Ishikawa (cell line): ENCODE results near the gene PROC.

Experiments
- CEBPB ChIP-seq: IDR thresholded peaks from 2 replicates; pipeline ENCODE4 v1.6.1; 2012
- CREB1 ChIP-seq: IDR thresholded peaks from 2 replicates; pipeline ENCODE4 v1.6.1; 2012; ENCODE audit warnings: low read depth
- EGR1 ChIP-seq: IDR thresholded peaks from 2 replicates; pipeline ENCODE4 v1.6.1; 2012
- EP300 ChIP-seq: IDR thresholded peaks from 2 replicates; pipeline ENCODE4 v1.6.1; 2012; ENCODE audit warnings: borderline replicate concordance
- FOXM1 ChIP-seq: IDR thresholded peaks from 2 replicates; pipeline ENCODE4 v1.6.1; 2012; ENCODE audit warnings: low read depth, borderline replicate concordance
- NFIC ChIP-seq: IDR thresholded peaks from 2 replicates; pipeline ENCODE4 v1.6.1; 2012
- RAD21 ChIP-seq: IDR thresholded peaks from 2 replicates; pipeline ENCODE4 v1.6.1; 2012; ENCODE audit warnings: low read depth
- TAF1 ChIP-seq: IDR thresholded peaks from 2 replicates; pipeline ENCODE4 v1.6.1; 2012; ENCODE audit warnings: low read depth, mild to moderate bottlenecking
- TCF12 ChIP-seq: IDR thresholded peaks from 2 replicates; pipeline ENCODE4 v1.6.1; 2012; ENCODE audit warnings: low read depth
- TEAD4 ChIP-seq: IDR thresholded peaks from 2 replicates; pipeline ENCODE4 v1.6.1; 2012
- YY1 ChIP-seq: IDR thresholded peaks from 2 replicates; pipeline ENCODE4 v1.6.1; 2012; ENCODE audit warnings: low read depth
- ZBTB7A ChIP-seq: IDR thresholded peaks from 2 replicates; pipeline ENCODE4 v1.6.1; 2012; ENCODE audit warnings: low read depth
- TF ChIP-seq, protein P1 (sequence below): IDR thresholded peaks from 2 replicates; pipeline ENCODE4 v1.6.1; 2012
- TF ChIP-seq, protein P2 (sequence below): IDR thresholded peaks from 2 replicates; pipeline ENCODE4 v1.6.1; 2012
- TF ChIP-seq, protein P3 (sequence below): IDR thresholded peaks from 2 replicates; pipeline ENCODE4 v1.6.1; 2012; ENCODE audit warnings: low read depth, mild to moderate bottlenecking

PROC gene

GRCh38 chr2:127382831-127383230 is 35.4 kb upstream of the PROC start:
- TF ChIP-seq, protein P1, sequence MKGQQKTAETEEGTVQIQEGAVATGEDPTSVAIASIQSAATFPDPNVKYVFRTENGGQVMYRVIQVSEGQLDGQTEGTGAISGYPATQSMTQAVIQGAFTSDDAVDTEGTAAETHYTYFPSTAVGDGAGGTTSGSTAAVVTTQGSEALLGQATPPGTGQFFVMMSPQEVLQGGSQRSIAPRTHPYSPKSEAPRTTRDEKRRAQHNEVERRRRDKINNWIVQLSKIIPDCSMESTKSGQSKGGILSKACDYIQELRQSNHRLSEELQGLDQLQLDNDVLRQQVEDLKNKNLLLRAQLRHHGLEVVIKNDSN: no peak
- TF ChIP-seq TCF12 (no peak), NFIC (no peak), TEAD4 (no peak), RAD21 (no peak), ZBTB7A (no peak), EP300 (no peak), EGR1 (no peak), FOXM1 (no peak)
- TF ChIP-seq, protein P2, sequence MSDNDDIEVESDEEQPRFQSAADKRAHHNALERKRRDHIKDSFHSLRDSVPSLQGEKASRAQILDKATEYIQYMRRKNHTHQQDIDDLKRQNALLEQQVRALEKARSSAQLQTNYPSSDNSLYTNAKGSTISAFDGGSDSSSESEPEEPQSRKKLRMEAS: no peak
- TF ChIP-seq, protein P3, sequence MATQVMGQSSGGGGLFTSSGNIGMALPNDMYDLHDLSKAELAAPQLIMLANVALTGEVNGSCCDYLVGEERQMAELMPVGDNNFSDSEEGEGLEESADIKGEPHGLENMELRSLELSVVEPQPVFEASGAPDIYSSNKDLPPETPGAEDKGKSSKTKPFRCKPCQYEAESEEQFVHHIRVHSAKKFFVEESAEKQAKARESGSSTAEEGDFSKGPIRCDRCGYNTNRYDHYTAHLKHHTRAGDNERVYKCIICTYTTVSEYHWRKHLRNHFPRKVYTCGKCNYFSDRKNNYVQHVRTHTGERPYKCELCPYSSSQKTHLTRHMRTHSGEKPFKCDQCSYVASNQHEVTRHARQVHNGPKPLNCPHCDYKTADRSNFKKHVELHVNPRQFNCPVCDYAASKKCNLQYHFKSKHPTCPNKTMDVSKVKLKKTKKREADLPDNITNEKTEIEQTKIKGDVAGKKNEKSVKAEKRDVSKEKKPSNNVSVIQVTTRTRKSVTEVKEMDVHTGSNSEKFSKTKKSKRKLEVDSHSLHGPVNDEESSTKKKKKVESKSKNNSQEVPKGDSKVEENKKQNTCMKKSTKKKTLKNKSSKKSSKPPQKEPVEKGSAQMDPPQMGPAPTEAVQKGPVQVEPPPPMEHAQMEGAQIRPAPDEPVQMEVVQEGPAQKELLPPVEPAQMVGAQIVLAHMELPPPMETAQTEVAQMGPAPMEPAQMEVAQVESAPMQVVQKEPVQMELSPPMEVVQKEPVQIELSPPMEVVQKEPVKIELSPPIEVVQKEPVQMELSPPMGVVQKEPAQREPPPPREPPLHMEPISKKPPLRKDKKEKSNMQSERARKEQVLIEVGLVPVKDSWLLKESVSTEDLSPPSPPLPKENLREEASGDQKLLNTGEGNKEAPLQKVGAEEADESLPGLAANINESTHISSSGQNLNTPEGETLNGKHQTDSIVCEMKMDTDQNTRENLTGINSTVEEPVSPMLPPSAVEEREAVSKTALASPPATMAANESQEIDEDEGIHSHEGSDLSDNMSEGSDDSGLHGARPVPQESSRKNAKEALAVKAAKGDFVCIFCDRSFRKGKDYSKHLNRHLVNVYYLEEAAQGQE: no peak

DNA sequence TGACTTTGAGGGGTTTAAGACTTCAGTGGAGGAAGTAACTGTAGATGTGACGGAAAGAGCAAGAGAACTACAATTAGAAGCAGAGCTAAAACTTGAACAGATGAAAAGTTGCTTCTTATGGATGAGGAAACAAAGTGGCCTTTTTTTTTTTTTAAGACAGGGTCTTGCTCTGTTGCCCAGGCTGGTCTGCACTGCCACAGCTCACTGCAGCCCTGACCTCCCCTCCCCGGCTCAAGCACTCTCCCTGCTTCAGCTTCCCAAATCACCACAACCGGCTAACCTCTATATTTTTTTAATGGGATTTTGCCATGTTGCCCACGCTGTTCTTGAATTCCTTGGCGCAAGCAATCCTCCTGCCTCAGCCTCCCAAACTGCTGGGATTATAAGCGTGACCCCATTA is 33.7 kb upstream of the PROC start:
- TF ChIP-seq ZBTB7A (no peak), FOXM1 (no peak), CEBPB (no peak), YY1 (no peak), TCF12 (no peak), EP300 (no peak), CREB1 (no peak), EGR1 (no peak)
- TF ChIP-seq, protein P3: no peak
- TF ChIP-seq, protein P1: no peak

DNA sequence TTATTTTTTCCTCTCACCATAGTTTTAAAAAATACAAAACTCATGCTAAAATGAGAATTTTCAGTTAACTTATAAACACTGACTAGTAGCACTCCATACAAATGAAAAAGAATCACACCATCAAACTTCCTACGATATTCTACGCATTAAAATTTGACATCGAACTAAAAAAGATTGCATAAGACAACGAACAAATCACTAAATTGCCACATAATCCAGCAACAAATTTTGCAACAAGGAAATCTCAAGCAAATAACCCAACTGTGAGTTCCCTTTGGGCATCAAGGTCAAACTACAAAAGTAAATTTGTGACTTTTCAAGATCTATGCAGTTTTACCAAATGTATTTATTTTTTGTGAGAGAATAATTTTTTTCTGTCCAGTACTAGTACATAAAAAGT is 32.0 kb upstream of the PROC start:
- TF ChIP-seq TEAD4: no peak
- TF ChIP-seq EGR1: no peak
- TF ChIP-seq NFIC: no peak
- TF ChIP-seq RAD21: no peak
- TF ChIP-seq, protein P2: no peak
- TF ChIP-seq TAF1: no peak

DNA sequence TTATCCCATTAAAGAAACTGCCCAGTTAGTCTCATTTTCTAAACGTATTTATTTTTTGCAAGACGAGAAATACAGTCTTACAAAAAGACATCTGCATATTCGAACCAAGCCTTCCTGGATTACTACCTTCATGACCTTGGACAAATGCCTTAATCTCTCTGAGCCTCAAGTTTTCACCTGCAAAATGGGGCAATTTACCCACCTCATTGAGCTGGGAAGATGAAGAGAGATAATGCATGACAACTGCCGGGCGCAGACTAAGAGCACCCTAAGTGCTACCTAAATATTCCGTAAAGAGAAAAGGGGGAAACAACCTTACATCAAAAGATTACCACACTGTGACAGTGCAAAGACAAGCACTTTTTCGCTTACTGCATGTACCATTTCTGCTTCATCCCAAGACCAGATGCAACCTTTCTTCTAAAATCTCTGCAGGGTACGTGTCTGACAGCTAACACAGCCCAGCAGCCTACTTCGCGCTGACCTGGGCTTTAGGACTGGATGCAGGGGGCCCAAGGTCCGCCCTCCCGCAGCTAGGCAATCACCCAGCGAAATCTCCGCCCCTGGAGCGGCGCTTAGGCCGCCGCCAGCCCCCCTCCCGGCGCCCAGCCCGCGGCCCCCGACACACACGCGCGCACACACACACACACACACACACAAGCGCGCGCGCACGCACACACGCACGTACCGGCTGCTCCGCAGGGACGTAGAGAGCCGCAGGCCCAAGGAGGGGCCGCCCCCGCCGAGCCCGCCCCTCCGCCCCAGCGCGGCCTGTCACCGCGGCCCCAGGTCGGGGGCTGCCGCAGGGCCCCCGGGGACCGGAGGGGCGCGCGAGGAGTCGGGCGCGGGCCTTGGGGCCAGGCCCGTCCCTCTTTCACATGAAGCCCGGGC is 31.2 kb upstream of the PROC start:
- TF ChIP-seq, protein P2: no peak
- TF ChIP-seq, protein P1: no peak
- TF ChIP-seq NFIC (no peak; the same call in 1 of the 2 replicates), EP300 (no peak), TEAD4 (peak; percentile 15; the same call in 1 of the 2 replicates), TAF1 (no peak), FOXM1 (no peak), ZBTB7A (peak; percentile 59), YY1 (no peak), TCF12 (no peak; the same call in 1 of the 2 replicates), CREB1 (no peak), RAD21 (no peak), CEBPB (no peak), EGR1 (no peak)
- TF ChIP-seq, protein P3: no peak
